ENCODE results near the gene SYCP2L. TPM values are rescaled to one million over a fixed set of nuclear protein-coding genes. Genes with fewer than 3 reads are reported as not detected.
A peak's percentile ranks its signal among the peaks of the same experiment; 100 is the strongest.
"Not testable (repeated sequence)": the region's sequence is repeated elsewhere in the genome, so short reads cannot be mapped to it uniquely, and the experiment has no call there.

The SYCP2L gene
- total RNA-seq (2014; rRNA removed; shearing (Covaris generic)), result 0.39 and 1.5 TPM in 2 replicates

- peak; percentile 89 for DNase-seq (ENCODE audit: low spot score)
These were observed at the start of gene SYCP2L for GRCh38 chr6:10886691-10887502. Gene SYCP2L (plus strand): TSS chr6:10887052. CDS start chr6:10887127, 75 bp downstream.

GRCh38 chr6:10837622-10837994, 49.2 kb upstream of the SYCP2L start:
- DNase-seq (ENCODE audit: low spot score), result no peak

DNA sequence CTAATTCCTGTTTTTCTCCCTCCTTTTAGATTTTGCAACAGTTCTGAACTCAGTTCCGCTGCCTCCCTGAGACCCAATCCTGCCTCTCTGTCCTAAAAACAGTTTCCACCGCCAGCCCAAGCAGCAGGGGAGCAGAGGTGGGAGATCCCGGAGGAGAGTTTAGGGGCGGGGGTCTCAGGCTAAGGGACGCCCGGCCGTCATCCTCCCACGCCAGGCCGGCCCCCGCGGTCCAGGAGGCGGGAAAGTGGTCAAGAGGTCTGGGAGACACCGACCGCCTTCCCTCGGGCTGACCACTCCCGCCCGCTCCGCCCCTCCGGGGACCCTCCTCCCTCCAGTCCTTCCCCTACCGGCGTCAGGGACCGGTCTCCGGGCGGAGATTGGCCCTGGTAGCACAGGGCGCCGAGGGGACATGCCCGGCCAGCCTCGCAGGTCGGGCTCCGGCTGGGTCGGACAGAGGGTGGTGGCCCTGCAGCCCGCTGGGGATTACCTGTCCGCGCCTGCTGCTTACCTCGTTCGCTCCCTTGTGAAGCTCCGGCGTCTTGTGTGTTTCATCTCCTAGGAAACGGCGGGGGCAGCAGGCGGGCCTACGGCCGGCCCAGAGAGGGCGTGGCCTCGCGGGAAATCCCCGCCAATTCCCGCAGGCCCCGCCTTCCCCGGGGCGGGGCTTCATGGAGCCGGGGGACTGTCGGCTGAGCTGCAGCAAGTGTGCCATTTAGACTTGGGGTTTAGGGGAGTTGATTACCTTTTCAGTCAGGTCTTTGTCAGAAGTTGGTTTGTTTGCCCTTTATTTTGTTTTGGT, 48.7 kb upstream of the SYCP2L start, which contains the start of gene MAK:
Gene MAK, minus strand, starts transcription at position 545 of the 799 bp plus-strand sequence. CDS start 7,891 bp downstream, outside the sequence.
- peak; percentile 77 for DNase-seq (ENCODE audit: low spot score)

DNA sequence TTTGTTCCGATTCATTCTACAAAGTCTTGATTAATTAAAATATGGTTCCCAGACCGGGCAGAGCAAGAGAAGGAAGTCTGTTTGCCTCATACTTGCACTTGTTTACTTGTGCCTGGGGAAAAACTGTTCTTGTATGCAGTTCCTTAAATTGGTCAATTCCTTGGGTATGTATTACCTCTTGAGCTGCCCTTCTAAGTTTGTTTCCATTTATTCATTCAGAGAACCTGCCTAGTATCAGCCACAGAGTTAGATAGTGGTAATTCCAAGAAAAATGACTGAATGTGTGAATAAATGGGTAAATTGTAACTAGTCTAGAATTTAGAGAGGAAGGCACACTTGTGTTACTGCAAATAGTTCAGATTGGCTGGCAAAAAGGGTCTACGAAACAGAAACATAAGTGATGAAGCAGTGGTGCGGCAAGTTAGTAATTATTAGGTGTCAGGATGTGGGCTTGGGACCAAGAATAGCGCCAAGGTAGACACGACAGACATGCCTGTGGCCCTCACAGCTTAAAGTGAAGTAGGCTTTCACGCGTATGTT, 48.0 kb upstream of the SYCP2L start:
- DNase-seq (ENCODE audit: low spot score), result no peak

DNA sequence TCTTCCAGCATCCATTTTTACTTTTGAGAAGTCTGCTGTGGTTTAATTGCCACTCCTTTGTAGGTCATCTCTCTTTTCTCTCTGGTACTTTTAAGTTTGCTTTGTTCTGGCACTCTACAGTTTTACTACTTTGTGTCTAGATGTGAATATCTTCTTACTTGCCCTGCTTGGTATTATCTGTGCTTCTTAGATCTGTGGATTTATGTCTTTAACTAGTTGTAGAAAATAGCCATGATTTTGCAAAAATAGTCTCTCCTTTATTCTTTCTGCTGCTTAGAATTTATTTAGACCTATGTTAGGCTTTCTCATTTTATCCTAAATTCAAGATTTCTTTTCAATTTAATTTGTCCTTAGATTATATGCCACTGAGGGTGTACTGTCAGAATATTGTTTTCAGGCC, 43.3 kb upstream of the SYCP2L start:
- no peak for DNase-seq (ENCODE audit: low spot score)

GRCh38 chr6:10847684-10848083, 39.2 kb upstream of the SYCP2L start:
- no peak for DNase-seq (ENCODE audit: low spot score)

DNA sequence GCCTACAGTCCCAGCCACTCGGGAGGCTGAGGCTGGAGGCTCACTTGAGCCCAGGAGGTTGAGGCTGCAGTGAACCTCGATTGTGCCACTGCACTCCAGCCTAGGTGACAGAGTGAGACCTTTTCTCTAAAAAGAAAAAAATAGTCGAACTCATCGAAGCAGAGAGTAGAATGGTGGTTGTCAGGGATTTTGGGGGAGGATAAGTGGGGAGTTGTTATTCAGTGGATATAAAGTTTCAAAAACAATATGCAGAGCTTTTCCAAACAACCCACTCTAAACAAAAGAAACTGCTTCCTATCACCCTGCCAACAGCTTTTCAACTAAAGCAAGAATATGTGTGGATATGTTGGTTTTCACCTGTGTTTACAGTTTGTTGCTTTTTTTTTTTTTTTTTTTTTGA, 37.0 kb upstream of the SYCP2L start:
- no peak for DNase-seq (ENCODE audit: low spot score)

DNA sequence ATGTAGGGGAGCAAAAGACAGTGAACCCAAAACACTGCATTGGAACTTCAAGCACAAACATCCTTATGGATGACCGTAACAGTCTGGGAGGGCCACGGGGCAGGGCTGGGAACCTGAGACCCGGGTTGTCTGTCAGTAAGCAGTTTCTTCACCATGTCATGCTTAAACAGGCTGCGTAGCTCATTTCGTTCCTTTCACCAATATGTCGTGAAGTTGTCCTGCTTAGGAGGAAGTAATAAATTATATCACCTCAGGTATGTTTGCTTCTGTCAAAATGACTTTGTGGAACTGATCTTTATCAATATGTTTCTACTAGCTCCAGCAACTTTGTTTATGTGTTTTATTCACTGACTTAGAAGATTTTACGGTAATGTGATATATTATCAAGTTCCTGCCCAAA, 36.1 kb upstream of the SYCP2L start:
- DNase-seq (ENCODE audit: low spot score), result no peak

- no peak for DNase-seq (ENCODE audit: low spot score)
These were observed 34.4 kb upstream of the SYCP2L start for GRCh38 chr6:10852361-10852960.

DNA sequence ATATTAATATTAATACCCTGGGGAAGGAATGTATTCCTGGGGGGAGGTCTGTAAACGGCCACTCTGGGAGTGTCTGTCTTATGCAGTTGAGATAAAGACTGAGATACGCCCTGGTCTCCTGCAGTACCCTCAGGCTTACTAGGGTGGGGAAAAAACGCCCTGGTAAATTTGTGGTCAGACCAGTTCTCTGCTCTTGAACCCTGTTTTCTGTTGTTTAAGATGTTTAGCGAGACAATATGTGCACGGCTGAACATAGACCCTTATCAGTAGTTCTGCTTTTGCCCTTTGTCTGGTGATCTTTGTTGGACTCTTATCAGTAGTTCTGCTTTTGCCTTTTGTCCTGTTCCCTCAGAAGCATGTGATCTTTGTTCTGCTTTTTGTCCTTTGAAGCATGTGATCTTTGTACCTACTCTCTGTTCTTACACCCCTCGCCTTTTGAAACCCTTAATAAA, 33.0 kb upstream of the SYCP2L start:
- not testable (repeated sequence) for DNase-seq (ENCODE audit: low spot score)

DNA sequence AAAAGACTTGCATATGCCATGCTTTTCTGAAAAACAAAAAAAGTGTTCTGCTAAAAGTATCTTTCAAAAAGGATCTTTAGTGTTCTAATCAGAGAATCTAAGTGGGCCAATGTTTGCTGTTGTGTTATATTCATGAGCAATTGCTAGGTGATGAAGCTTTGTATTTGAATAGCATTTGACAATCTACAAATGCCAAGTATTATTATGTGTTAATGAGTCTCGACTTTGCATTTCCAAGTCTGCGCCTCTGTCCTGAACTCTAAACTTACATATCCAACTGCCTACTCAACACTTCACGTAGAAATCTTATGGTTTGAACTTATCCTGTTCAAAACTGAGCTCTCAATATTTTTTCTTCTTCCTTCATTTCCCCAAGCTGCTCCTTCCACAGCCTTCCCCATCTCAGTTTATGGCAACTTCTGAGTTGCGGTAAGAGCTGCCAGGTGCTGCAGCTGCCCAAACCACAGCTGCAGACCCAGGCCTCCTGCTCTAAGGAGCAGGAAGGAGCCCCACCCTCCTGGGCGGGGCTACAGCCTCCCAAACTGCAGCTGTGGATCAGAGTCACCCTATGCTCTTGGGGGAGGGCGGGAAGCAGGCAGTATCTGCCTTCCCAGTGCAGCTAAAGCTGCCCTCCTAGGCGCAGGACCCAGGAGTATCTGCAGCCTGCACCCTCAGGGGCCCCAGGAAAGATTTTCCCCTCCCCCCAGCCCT, 31.8 kb upstream of the SYCP2L start:
- no peak for DNase-seq (ENCODE audit: low spot score)

GRCh38 chr6:10857259-10857658, 29.6 kb upstream of the SYCP2L start:
- no peak for DNase-seq (ENCODE audit: low spot score)

- DNase-seq (ENCODE audit: low spot score), result no peak
These were observed 25.8 kb upstream of the SYCP2L start for GRCh38 chr6:10861086-10861485.

- no peak for DNase-seq (ENCODE audit: low spot score)
These were observed 24.5 kb upstream of the SYCP2L start for GRCh38 chr6:10862361-10862760.

DNA sequence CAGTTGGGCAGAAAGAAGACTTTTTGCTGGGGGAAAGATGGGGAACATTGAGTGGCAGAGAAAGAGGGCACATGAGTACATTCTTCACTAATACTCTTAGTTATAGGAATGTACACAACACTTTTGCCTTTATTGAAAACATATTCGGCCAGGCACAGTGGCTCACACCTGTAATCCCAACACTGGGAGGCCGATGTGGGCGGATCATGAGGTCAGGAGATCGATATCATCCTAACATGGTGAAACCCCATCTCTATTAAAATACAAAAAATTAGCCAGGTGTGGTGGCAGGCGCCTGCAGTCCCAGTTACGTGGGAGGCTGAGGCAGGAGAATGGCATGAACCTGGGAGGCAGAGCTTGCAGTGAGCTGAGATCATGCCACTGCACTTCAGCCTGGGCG, 23.8 kb upstream of the SYCP2L start:
- DNase-seq (ENCODE audit: low spot score), result not testable (repeated sequence)

- not testable (repeated sequence) for DNase-seq (ENCODE audit: low spot score)
These were observed 20.1 kb upstream of the SYCP2L start for GRCh38 chr6:10866709-10867108.

DNA sequence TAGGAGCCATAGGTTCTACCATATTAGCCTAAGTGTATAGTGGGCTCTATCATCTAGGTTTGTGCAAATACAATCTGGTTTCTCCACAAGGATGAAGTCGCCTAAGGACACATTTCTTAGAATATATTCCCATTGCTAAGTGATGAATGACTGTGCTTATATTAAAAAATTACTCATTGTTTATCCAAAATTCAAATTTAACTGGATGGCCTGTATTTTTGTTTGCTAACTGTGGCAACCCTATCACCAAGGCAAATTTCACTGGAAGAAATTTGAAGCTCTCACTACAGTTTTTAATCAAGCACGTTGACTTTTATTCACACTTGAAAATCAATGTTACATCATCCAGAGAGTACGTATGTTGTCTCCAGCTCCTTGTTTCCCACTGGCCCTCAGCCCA, 18.9 kb upstream of the SYCP2L start:
- DNase-seq (ENCODE audit: low spot score), result no peak

DNA sequence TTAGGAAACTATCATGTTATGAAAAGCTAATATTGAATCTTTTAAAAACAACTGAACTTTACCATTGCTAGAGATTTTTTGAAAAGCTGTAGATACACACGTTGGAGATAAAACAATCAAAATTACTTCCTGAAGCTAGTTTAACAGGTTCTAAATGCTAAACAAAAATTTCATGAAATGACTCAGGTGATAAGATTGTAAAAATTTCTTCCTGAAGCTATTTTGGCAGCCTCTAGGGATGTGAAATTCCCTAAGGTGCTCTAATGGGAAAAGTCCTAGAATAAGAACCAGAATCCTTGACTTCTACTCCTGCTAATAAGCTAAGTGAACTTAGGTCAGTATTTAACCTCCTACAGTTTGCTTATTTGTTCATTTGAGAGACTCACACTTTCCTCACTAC, 13.5 kb upstream of the SYCP2L start:
- DNase-seq (ENCODE audit: low spot score), result no peak

DNA sequence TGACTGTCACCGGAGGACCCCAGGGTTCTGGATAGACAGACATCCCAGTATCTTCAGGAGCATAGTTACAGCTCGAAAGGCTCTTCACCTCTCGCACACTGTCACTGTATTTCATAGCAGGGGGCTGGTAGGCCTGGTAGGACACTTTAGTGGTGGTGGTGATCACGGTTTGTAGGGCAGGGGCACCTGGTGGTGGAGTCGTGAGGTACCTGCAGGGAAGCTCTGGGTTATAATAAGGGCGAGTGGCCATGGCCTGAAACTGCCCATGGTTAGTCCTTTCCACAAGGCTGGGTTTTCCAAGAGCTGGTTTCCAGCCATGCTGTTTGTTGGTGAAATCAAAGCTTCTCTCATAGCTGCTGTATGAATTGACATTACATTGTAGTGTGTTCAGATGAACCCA, 12.6 kb upstream of the SYCP2L start:
- no peak for DNase-seq (ENCODE audit: low spot score)

- no peak for DNase-seq (ENCODE audit: low spot score)
These were observed 11.8 kb upstream of the SYCP2L start for GRCh38 chr6:10875026-10875425.

GRCh38 chr6:10877012-10877411, 9.8 kb upstream of the SYCP2L start:
- no peak for DNase-seq (ENCODE audit: low spot score)
